Measurements from ENCODE around the gene ITGAL.

The ITGAL gene

DNA sequence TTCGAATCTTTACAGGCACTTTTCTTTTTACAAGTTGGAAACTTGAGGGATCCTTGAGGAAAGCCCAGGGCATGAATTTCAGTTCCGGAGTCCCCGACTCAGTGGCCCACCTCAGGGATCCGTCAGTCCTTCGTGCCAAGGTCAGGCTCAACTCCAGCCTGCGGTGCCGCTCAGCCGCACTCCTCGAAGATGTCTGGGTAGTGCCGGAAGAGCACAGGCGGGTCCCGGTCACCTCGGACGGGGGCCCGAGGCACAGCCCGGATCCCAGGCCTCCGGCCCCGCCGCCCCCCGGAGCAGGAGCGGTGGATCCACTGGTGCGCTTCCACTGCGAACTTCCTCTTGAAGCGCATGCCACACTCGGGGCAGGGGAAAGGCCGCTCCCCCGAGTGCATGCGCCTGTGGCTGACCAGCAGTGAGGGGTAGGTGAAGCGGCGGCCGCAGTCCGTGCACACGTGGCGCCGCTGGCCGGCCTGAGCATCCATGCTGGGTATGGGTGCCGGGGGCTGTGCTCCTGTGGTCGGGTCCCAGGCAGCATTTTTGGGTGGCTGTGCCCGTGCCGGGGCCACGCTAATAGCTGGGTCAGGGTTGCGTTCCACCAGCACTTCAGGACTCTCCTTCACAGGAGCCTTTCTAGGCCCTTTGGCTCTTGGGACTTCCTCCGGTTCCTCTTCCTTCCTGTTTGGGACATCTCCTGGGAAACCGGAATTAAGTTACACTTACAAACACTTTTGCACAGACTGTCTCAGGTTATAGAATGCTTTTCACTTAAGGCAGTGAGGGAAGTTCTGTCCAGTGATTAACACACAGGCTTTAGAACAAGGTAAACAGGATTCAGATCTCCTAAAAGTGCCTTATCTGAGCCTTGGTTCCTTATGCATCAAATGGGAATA lies 97.4 kb downstream of the ITGAL start:
- ATAC-seq (ENCODE audit: insufficient read depth, low read depth), result no peak
- no peak overlapping the region for H3K27ac ChIP-seq (ENCODE audit: low read length)

DNA sequence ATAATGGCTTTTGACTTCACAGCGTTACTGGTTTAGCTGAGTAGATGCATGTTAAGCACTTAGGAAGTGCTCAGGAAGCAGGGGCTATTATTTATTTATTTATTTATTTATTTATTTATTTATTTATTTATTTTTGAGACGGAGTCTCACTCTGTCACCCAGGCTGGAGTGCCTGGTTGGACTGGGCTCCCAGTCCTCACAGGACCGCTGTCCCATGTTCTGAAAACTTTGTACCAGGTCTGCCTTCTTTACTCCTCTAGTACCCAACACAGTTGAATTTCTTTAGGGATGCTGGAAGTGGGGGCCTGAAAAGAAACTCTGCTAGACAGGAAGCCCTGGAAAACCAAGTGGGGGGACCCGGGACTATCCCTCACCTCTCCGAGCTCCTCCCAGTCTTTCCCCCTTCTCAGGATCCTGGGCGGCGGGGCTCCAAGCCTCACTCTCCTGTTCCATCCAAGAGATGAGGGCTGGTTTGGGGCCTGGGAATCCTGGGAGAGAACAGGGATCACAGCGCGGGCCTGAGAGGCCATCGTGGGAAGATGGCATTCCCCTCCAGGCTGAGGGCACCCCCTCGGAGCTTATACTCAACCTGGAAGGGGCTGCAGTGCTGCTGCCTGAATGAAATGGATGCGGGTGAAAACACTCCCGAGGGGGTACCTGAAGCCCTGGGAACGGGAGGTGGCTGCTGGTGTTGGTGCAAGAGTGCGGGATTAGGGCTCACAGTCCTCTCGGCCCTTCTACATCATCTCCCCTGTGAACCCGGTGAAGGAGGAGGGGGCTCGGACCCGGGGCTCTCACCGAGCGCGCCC lies 98.3 kb downstream of the ITGAL start:
- Histone ChIP-seq H3K4me3 (ENCODE audit: low read depth in 1 of 2, low read length in 2 of 2) (peak overlapping the region; percentile 52 to 92), H2AFZ (ENCODE audit: low read depth, low read length) (peak overlapping the region; percentile 80), H3K36me3 (ENCODE audit: insufficient read depth, low read length) (peaks cover 13% of the 10 kb centered on the region; the same call in 1 of the 2 replicates), H3K4me2 (ENCODE audit: insufficient read depth, low read length) (peak overlapping the region; percentile 78), H3K79me2 (ENCODE audit: insufficient read depth, low read length) (peaks cover 54% of the 10 kb centered on the region), H3K9me3 (ENCODE audit: insufficient read depth, low read length, severe bottlenecking) (no peaks in the 10 kb centered on the region), H4K20me1 (ENCODE audit: insufficient read depth, low read length) (no peaks in the 10 kb centered on the region), H3K27me3 (ENCODE audit: insufficient read depth, low read length, poor library complexity) (no peaks in the 10 kb centered on the region), H3K27ac (ENCODE audit: low read length) (peak overlapping the region; percentile 96), H3K4me1 (ENCODE audit: insufficient read depth, low read length) (peaks cover 68% of the 10 kb centered on the region), H3K9ac (ENCODE audit: low read depth, low read length) (peak overlapping the region; percentile 94)
- DNase-seq, result no peak
- TF ChIP-seq, protein P1, sequence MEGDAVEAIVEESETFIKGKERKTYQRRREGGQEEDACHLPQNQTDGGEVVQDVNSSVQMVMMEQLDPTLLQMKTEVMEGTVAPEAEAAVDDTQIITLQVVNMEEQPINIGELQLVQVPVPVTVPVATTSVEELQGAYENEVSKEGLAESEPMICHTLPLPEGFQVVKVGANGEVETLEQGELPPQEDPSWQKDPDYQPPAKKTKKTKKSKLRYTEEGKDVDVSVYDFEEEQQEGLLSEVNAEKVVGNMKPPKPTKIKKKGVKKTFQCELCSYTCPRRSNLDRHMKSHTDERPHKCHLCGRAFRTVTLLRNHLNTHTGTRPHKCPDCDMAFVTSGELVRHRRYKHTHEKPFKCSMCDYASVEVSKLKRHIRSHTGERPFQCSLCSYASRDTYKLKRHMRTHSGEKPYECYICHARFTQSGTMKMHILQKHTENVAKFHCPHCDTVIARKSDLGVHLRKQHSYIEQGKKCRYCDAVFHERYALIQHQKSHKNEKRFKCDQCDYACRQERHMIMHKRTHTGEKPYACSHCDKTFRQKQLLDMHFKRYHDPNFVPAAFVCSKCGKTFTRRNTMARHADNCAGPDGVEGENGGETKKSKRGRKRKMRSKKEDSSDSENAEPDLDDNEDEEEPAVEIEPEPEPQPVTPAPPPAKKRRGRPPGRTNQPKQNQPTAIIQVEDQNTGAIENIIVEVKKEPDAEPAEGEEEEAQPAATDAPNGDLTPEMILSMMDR (IDR thresholded peaks at IDR 0.05; ENCODE audit: borderline replicate concordance, extremely low read depth, low read length, poor library complexity, severe bottlenecking), result no peak
- no peak for TF ChIP-seq EZH2 (IDR thresholded peaks at IDR 0.05; ENCODE audit: borderline replicate concordance, low read depth, low read length, severe bottlenecking)
- no peak; the same call in 2 of the 3 replicates for ATAC-seq (ENCODE audit: insufficient read depth, low read depth)

More for the DNA sequence above, 97.4 kb downstream of the ITGAL start:
- Histone ChIP-seq H4K20me1 (ENCODE audit: insufficient read depth, low read length) (no peaks in the 10 kb centered on the region), H3K36me3 (ENCODE audit: insufficient read depth, low read length) (peaks cover 12% of the 10 kb centered on the region; the same call in 1 of the 2 replicates), H3K27me3 (ENCODE audit: insufficient read depth, low read length, poor library complexity) (no peaks in the 10 kb centered on the region), H3K9ac (ENCODE audit: low read depth, low read length) (peak overlapping the region; percentile 94), H3K79me2 (ENCODE audit: insufficient read depth, low read length) (peaks cover 46% of the 10 kb centered on the region), H3K4me2 (ENCODE audit: insufficient read depth, low read length) (peak overlapping the region; percentile 78; the same call in 1 of the 2 replicates), H3K9me3 (ENCODE audit: insufficient read depth, low read length, severe bottlenecking) (no peaks in the 10 kb centered on the region), H2AFZ (ENCODE audit: low read depth, low read length) (no peak overlapping the region), H3K4me1 (ENCODE audit: insufficient read depth, low read length) (peaks cover 62% of the 10 kb centered on the region), H3K4me3 (ENCODE audit: low read depth in 1 of 2, low read length in 2 of 2) (peak overlapping the region in 1 of 2 experiments; percentile 92; a peak in 2 of 4 replicates)
- DNase-seq, result no peak
- no peak for TF ChIP-seq EZH2 (IDR thresholded peaks at IDR 0.05; ENCODE audit: borderline replicate concordance, low read depth, low read length, severe bottlenecking)

DNA sequence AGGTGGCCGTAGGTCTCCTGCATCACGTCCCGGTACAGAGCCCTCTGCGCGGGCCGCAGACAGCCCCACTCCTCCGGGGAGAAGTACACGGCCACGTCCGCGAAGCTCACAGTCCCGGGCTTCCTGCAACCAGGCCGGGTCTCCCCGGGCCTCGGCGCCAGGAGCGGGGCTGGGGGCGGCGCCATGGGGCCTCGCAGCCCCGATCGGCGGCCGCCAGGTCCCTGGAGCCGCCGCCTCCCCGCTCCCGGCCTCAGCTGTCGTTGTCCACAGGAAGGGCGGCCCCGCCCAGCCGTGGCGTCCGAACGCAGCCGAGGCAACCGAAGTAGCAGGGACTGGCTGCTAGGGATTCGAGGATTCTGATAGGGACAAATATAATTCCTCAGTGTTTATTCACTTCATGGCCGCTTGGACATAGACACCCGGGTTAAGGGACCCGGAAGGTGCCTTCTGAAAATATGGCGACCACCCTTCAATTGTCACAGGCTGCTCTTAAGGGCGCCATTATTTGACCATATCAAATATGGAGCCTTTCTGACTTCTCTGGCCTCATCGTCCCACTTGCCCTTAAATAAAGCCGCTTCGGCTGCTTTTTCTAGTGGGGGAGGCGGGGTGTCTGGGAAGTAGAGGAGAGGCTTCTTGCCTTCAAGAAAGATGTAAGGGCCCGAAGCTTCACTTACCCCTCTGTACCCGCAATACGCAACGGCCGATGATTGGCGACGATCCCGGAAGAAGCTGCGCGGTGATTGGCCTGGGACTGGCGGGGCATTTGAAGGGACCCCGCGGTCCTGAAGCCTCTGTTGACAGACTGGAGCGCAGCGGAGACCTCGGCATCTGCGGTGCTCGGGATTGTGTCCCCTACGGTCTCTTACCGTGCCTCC lies 99.1 kb downstream of the ITGAL start, which contains the start of gene ZNF688:
ZNF688 (minus strand) TSS at position 270 of the 878 bp plus-strand sequence; CDS start at position 185, 85 bp downstream.
- Histone ChIP-seq H3K79me2 (ENCODE audit: insufficient read depth, low read length) (peaks cover 59% of the 10 kb centered on the region), H3K4me1 (ENCODE audit: insufficient read depth, low read length) (peaks cover 68% of the 10 kb centered on the region), H3K4me3 (ENCODE audit: low read depth in 1 of 2, low read length in 2 of 2) (peak within 1 kb of the TSS; percentile 71 to 92), H3K36me3 (ENCODE audit: insufficient read depth, low read length) (peaks cover 16% of the 10 kb centered on the region), H3K9ac (ENCODE audit: low read depth, low read length) (peak within 1 kb of the TSS; percentile 94), H2AFZ (ENCODE audit: low read depth, low read length) (peak within 1 kb of the TSS; percentile 83), H3K27me3 (ENCODE audit: insufficient read depth, low read length, poor library complexity) (no peaks in the 10 kb centered on the region), H3K27ac (ENCODE audit: low read length) (peak within 1 kb of the TSS; percentile 96), H4K20me1 (ENCODE audit: insufficient read depth, low read length) (no peaks in the 10 kb centered on the region), H3K9me3 (ENCODE audit: insufficient read depth, low read length, severe bottlenecking) (no peaks in the 10 kb centered on the region), H3K4me2 (ENCODE audit: insufficient read depth, low read length) (peak within 1 kb of the TSS; percentile 78)
- DNase-seq (peak; percentile 99), ATAC-seq (ENCODE audit: insufficient read depth, low read depth) (peak; percentile 90)
- TF ChIP-seq, protein P1 (IDR thresholded peaks at IDR 0.05; ENCODE audit: borderline replicate concordance, extremely low read depth, low read length, poor library complexity, severe bottlenecking), result no peak
- no peak for TF ChIP-seq EZH2 (IDR thresholded peaks at IDR 0.05; ENCODE audit: borderline replicate concordance, low read depth, low read length, severe bottlenecking)
